CD14-positive monocyte (primary cell): ENCODE results near the gene ERGIC3. TPM values are rescaled to one million over a fixed set of nuclear protein-coding genes. Genes with fewer than 3 reads are reported as not detected.

Experiments used
- DNase-seq, 3 donors: peaks; one replicate each; pipeline ENCODE4 v3.0.0-alpha.2; 2011 to 2022
- H2AFZ ChIP-seq: 2 replicates; pipeline ENCODE4 v1.6.0; 2012; ENCODE audit warnings: mild to moderate bottlenecking, low read depth, low read length, inconsistent platforms; ENCODE audit not compliant: insufficient read depth, poor library complexity, severe bottlenecking
- H3K27ac ChIP-seq, 2 donors: 1 replicate in 1 of 2; 2 replicates in 1 of 2; pipeline ENCODE4 v1.5.1; 2012 to 2013; ENCODE audit warnings: low read length in 2 of 2, control low read depth in 1 of 2, inconsistent platforms in 1 of 2, low read depth in 1 of 2, mild to moderate bottlenecking in 1 of 2
- H3K27me3 ChIP-seq, 2 donors: one replicate each; pipeline versions ENCODE4 v1.6.0 to v1.6.1; 2011 to 2013; ENCODE audit warnings: low read length in 2 of 2; ENCODE audit not compliant: control insufficient read depth in 2 of 2, insufficient read depth in 2 of 2
- H3K36me3 ChIP-seq, 2 donors: replicated peaks in 1 of 2; 1 replicate in 1 of 2; 2 replicates in 1 of 2; pipeline versions ENCODE4 v1.5.1 to v1.6.1; 2012 to 2013; ENCODE audit warnings: low read length in 2 of 2, control low read depth in 1 of 2, inconsistent platforms in 1 of 2, mild to moderate bottlenecking in 1 of 2; ENCODE audit not compliant: insufficient read depth in 2 of 2, control insufficient read depth in 1 of 2
- H3K4me1 ChIP-seq, 2 donors: 1 replicate in 1 of 2; 2 replicates in 1 of 2; pipeline versions ENCODE4 v1.5.1 to v1.6.1; 2012 to 2013; ENCODE audit warnings: low read length in 2 of 2, control low read depth in 1 of 2, inconsistent platforms in 1 of 2, mild to moderate bottlenecking in 1 of 2, moderate library complexity in 1 of 2; ENCODE audit not compliant: insufficient read depth in 2 of 2, control insufficient read depth in 1 of 2
- H3K4me2 ChIP-seq: replicated peaks from 2 replicates; pipeline ENCODE3; 2012; ENCODE audit warnings: low read length, moderate library complexity, mild to moderate bottlenecking; ENCODE audit not compliant: poor library complexity, severe bottlenecking; ENCODE audit errors: extremely low read depth
- H3K4me3 ChIP-seq, 3 experiments: fragments of 200-600 bp in 1 of 3; sonication (generic) in 1 of 3; replicated peaks in 1 of 3; 1 replicate in 2 of 3; 2 replicates in 1 of 3; pipeline ENCODE4 v1.5.1; 2011 to 2013; ENCODE audit warnings: low read length in 3 of 3, mild to moderate bottlenecking in 3 of 3, control low read depth in 2 of 3, low read depth in 2 of 3, inconsistent platforms in 1 of 3, moderate library complexity in 1 of 3
- H3K79me2 ChIP-seq: 2 replicates; pipeline ENCODE4 v1.6.0; 2012; ENCODE audit warnings: mild to moderate bottlenecking, control low read depth, inconsistent platforms, low read length, moderate library complexity; ENCODE audit not compliant: insufficient read depth
- H3K9ac ChIP-seq: 2 replicates; pipeline ENCODE4 v1.6.0; 2017; ENCODE audit warnings: low read length, mild to moderate bottlenecking; ENCODE audit not compliant: insufficient read depth, poor library complexity, severe bottlenecking
- H3K9me3 ChIP-seq, 2 donors: replicated peaks in 1 of 2; 1 replicate in 1 of 2; 2 replicates in 1 of 2; pipeline versions ENCODE4 v1.5.1 to v1.6.1; 2012 to 2013; ENCODE audit warnings: low read length in 2 of 2, control low read depth in 1 of 2; ENCODE audit not compliant: control insufficient read depth in 1 of 2, insufficient read depth in 1 of 2
- H4K20me1 ChIP-seq: 2 replicates; pipeline ENCODE4 v1.6.0; 2012; ENCODE audit warnings: mild to moderate bottlenecking, low read length, control low read depth, moderate library complexity; ENCODE audit not compliant: insufficient read depth
- H3K27ac Mint-ChIP-seq, 7 donors: one replicate each; pipeline ENCODE4 v1.8.0; 2020; ENCODE audit warnings: mild to moderate bottlenecking in 7 of 7, mixed read lengths in 7 of 7, moderate library complexity in 6 of 7, inconsistent platforms in 2 of 7
- H3K27me3 Mint-ChIP-seq, 3 donors: one replicate each; pipeline ENCODE4 v1.8.0; 2021 to 2022; ENCODE audit warnings: low read depth in 3 of 3, mild to moderate bottlenecking in 3 of 3, mixed read lengths in 3 of 3, moderate library complexity in 3 of 3, inconsistent platforms in 1 of 3
- H3K36me3 Mint-ChIP-seq, 2 donors: one replicate each; pipeline ENCODE4 v1.8.0; 2020; ENCODE audit warnings: mixed read lengths in 2 of 2, inconsistent platforms in 1 of 2, mild to moderate bottlenecking in 1 of 2
- H3K4me1 Mint-ChIP-seq: one replicate; pipeline ENCODE4 v1.8.0; 2020; ENCODE audit warnings: mild to moderate bottlenecking, mixed read lengths
- H3K4me3 Mint-ChIP-seq, 2 donors: one replicate each; pipeline ENCODE4 v1.8.0; 2020; ENCODE audit warnings: mild to moderate bottlenecking in 2 of 2, mixed read lengths in 2 of 2, moderate library complexity in 1 of 2
- H3K9me3 Mint-ChIP-seq, 7 donors: one replicate each; pipeline ENCODE4 v1.8.0; 2020 to 2022; ENCODE audit warnings: mixed read lengths in 7 of 7, mild to moderate bottlenecking in 6 of 7, moderate library complexity in 6 of 7, inconsistent platforms in 2 of 7
- WGBS: methylation state at CpG from one replicate; pipeline ENCODE4 v1.1.5; 2013; ENCODE audit warnings: missing lambda C conversion rate; ENCODE audit not compliant: insufficient coverage; 5-methylcytosine and 5-hydroxymethylcytosine counted together
- intact Hi-C, 2 donors: fragments of 100-400 bp; cut with micrococcal nuclease; formaldehyde crosslinking; loops; one replicate each; pipeline versions ENCODE4 v1.15.0 to v1.15.1; 2023
- polyA plus RNA-seq, 3 donors: library from polyadenylated mRNA; depleted of rRNA in 1 of 3; unstranded in 2 of 3; stranded (reverse) in 1 of 3; fragments of 300-500 nt in 2 of 3; fragments of >200 nt in 1 of 3; fragmentation: Illumina TruSeq in 2 of 3; gene quantifications; 1 replicate in 2 of 3; 2 replicates in 1 of 3; pipeline ENCODE4 v1.2.3, GENCODE V29; 2012 to 2021
- TF ChIP-seq, protein P1 (sequence below): fragments of 200-600 bp; IDR thresholded peaks from one replicate; pipeline ENCODE4 v1.8.0; 2022; ENCODE audit warnings: antibody characterized with exemption, mild to moderate bottlenecking

ERGIC3 gene
- polyA plus RNA-seq, 3 donors: 128 to 371 (median 130) TPM

DNA sequence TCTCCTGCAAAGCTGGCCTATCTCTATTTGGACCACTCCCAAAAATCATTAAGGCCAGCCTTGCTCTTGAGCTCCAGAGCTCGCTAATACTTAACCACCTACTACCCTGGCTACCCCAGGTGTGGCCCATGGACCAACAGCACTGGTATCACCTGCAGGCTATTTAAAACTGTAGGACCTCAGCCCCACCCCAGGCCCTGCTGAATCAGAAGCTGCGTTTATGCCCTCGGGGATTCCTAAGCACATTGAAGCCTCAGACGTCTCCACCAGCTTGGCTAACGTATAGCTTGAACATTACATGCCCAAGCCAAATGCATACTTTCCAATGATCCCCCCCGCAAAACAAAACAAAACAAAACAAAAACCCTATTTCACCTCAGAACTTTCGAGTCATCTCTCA is 54.0 kb downstream of the ERGIC3 start:
- no peak overlapping the region for H3K9ac ChIP-seq
- no peak overlapping the region for H3K4me3 Mint-ChIP-seq
- H3K4me2 ChIP-seq: no peak overlapping the region
- no peaks in the 10 kb centered on the region for H3K79me2 ChIP-seq
- intact Hi-C loops: no loop called here
- H3K27me3 Mint-ChIP-seq: peaks cover 30 to 36% (median 34%) of the 10 kb centered on the region in 3 donors
- peaks cover 0 to 3% (median 0%) of the 10 kb centered on the region in 7 donors for H3K9me3 Mint-ChIP-seq
- no peaks in the 10 kb centered on the region for H3K36me3 Mint-ChIP-seq
- H3K27ac Mint-ChIP-seq: no peak overlapping the region
- no peaks in the 10 kb centered on the region for H3K9me3 ChIP-seq
- H4K20me1 ChIP-seq: no peaks in the 10 kb centered on the region
- H3K4me3 ChIP-seq: no peak overlapping the region
- H3K27me3 ChIP-seq: peaks cover 2 to 18% of the 10 kb centered on the region in 2 donors
- H3K27ac ChIP-seq: no peak overlapping the region
- WGBS: 90% methylated on average over 7 of the region's 7 CpGs
- no peaks in the 10 kb centered on the region for H3K36me3 ChIP-seq
- peaks cover 4% of the 10 kb centered on the region for H3K4me1 Mint-ChIP-seq
- TF ChIP-seq, protein P1, sequence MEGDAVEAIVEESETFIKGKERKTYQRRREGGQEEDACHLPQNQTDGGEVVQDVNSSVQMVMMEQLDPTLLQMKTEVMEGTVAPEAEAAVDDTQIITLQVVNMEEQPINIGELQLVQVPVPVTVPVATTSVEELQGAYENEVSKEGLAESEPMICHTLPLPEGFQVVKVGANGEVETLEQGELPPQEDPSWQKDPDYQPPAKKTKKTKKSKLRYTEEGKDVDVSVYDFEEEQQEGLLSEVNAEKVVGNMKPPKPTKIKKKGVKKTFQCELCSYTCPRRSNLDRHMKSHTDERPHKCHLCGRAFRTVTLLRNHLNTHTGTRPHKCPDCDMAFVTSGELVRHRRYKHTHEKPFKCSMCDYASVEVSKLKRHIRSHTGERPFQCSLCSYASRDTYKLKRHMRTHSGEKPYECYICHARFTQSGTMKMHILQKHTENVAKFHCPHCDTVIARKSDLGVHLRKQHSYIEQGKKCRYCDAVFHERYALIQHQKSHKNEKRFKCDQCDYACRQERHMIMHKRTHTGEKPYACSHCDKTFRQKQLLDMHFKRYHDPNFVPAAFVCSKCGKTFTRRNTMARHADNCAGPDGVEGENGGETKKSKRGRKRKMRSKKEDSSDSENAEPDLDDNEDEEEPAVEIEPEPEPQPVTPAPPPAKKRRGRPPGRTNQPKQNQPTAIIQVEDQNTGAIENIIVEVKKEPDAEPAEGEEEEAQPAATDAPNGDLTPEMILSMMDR: no peak
- no peak for DNase-seq
- H2AFZ ChIP-seq: no peak overlapping the region
- peaks cover 4 to 5% of the 10 kb centered on the region in 2 donors for H3K4me1 ChIP-seq

DNA sequence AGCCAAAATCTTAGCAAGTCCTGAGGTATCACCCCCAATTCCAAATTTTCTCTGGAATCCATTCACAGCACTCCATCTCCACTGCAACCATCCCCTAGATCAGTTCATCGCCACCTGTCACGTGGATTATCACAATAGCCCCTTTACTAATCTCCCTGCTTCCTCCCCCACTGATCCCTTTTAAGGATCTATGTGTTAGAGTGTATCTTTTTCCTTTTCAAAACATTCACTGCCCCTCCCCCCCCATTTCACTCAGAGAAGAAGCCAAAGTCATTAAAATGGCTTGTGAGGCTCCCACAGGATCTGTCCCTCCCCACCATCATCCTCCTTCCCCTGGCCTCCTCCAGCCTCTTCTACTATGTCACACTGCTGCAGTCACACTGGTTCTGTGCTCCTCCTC is 55.3 kb downstream of the ERGIC3 start:
- peaks cover 42 to 48% (median 44%) of the 10 kb centered on the region in 3 donors for H3K27me3 Mint-ChIP-seq
- WGBS: no CpG with 5 or more reads among the region's 2 CpGs
- intact Hi-C loops: no loop called here

More for the DNA sequence above, 55.3 kb downstream of the ERGIC3 start:
- Histone ChIP-seq H4K20me1 (no peaks in the 10 kb centered on the region), H3K4me1 (peaks cover 16% of the 10 kb centered on the region in 2 donors), H3K4me3 (no peak overlapping the region), H3K27me3 (peaks cover 8 to 29% of the 10 kb centered on the region in 2 donors), H3K9ac (no peak overlapping the region), H3K9me3 (no peaks in the 10 kb centered on the region), H3K27ac (no peak overlapping the region), H2AFZ (no peak overlapping the region), H3K4me2 (no peak overlapping the region), H3K79me2 (no peaks in the 10 kb centered on the region), H3K36me3 (no peaks in the 10 kb centered on the region)
- TF ChIP-seq, protein P1: no peak
- Mint-ChIP-seq H3K9me3 (peaks cover 0 to 7% (median 2%) of the 10 kb centered on the region in 7 donors), H3K36me3 (peaks cover 0 to 5% of the 10 kb centered on the region in 2 donors), H3K4me3 (no peak overlapping the region), H3K4me1 (peaks cover 13% of the 10 kb centered on the region), H3K27ac (no peak overlapping the region)
- DNase-seq: no peak
